ENCODE measurements around the gene GPR142. TPM values are rescaled to one million over a fixed set of nuclear protein-coding genes. Genes with fewer than 3 reads are reported as not detected.

Gene GPR142
- total RNA-seq, 5 donors from 2014 or later (not counting 1 experiment from before 2014, with no cell fraction given), result not detected

DNA sequence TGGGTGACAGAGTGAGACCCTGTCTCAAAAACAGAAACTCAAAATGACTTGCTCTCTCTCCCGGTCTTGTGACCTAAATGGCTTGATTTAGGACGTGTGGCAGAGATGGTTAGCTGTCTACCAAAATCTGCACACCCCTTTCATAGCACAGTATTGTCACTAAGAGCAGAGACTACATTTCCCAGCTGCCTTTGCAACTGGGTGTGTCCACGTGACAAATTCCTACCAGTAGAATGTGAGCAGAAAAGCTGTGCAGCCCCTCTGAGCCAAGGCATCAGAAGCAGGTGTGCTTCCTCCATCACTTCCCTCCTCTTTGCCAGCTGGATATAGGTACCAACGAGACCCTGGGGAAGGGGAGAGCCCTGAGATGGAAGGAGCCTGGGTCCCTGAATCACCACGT, 25.5 kb downstream of the GPR142 start:
- 67% methylated on average over 1 of the region's 5 CpGs for WGBS (ENCODE audit: insufficient coverage)
- CTCF ChIA-PET, result interaction anchor here in 1 of 2 donors (0.6 kb wide), 1 partner anchor 23 kb away, joined by 9 read pairs; no protein-coding TSS in a partner anchor

DNA sequence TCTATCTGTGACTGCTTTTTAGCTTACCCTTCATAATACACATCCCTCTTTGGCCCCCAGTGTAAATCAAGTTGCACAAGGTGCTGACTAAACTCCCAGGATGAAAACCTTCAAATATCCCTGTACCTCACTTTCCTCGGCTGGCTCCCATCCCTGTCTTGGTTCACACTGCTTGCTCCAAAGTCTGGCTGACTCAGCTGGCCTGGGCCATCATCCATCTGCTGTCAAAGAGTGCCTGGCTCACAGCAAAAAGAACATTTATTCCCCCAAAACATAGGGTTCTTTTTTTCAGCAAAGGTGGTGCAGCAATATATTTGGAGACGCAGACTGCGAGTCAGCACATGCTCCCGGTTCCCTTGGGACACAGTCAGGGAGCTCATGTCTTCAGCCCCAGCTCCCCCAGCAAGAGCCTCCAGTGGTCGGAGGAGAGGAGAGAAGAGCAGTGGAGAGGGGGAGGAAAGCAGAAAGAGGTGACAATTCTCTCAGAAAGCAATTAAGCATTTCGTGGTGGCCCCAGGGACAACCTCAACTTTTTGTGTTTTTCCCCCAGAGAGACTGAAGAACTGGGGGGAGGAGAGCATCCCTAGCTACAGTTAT, 26.1 kb downstream of the GPR142 start:
- 95% methylated on average over 3 of the region's 6 CpGs for WGBS (ENCODE audit: insufficient coverage)
- Mint-ChIP-seq H3K36me3 (no peaks in the 10 kb centered on the region), H3K4me1 (no peaks in the 10 kb centered on the region), H3K27ac (no peak overlapping the region), H3K27me3 (peaks cover 0 to 4% of the 10 kb centered on the region in 2 donors), H3K9me3 (no peaks in the 10 kb centered on the region), H3K4me3 (no peak overlapping the region)
- Histone ChIP-seq H3K27ac (ENCODE audit: low read length) (no peak overlapping the region), H3K36me3 (ENCODE audit: control insufficient read depth in 2 of 2, extremely low read depth in 1 of 2, insufficient read depth in 1 of 2, low read length in 1 of 2) (no peaks in the 10 kb centered on the region), H3K27me3 (replicated peaks in 1 of 2; ENCODE audit: control insufficient read depth in 2 of 2, extremely low read depth in 1 of 2, insufficient read depth in 2 of 2, low read length in 1 of 2) (peaks cover 0 to 19% of the 10 kb centered on the region in 2 experiments), H3K4me3 (ENCODE audit: control insufficient read depth in 1 of 2, extremely low read depth in 1 of 2, low read length in 1 of 2) (no peak overlapping the region), H3K4me1 (ENCODE audit: control insufficient read depth in 1 of 2, extremely low read depth in 1 of 2, insufficient read depth in 2 of 2, low read length in 2 of 2) (no peaks in the 10 kb centered on the region), H3K9me3 (no peaks in the 10 kb centered on the region)
- ATAC-seq (replicated peaks in 1 of 4) (no peak), DNase-seq (no peak)
- POLR2A ChIA-PET, result no interaction called here
- CTCF ChIA-PET, result interaction anchor here in 1 of 2 donors (0.7 kb wide), 1 partner anchor 30 kb away, joined by 4 read pairs; no protein-coding TSS in a partner anchor

More for the DNA sequence above, 25.5 kb downstream of the GPR142 start:
- no peaks in the 10 kb centered on the region for H3K9me3 Mint-ChIP-seq
- H3K4me3 Mint-ChIP-seq, result no peak overlapping the region
- no peaks in the 10 kb centered on the region for H3K4me1 ChIP-seq (ENCODE audit: control insufficient read depth in 1 of 2, extremely low read depth in 1 of 2, insufficient read depth in 2 of 2, low read length in 2 of 2)
- H3K27ac ChIP-seq (ENCODE audit: low read length), result no peak overlapping the region
- no peaks in the 10 kb centered on the region for H3K36me3 Mint-ChIP-seq
- peaks cover 0 to 4% of the 10 kb centered on the region in 2 donors for H3K27me3 Mint-ChIP-seq
- POLR2A ChIA-PET, result no interaction called here
- no peaks in the 10 kb centered on the region for H3K9me3 ChIP-seq
- no peak overlapping the region for H3K4me3 ChIP-seq (ENCODE audit: control insufficient read depth in 1 of 2, extremely low read depth in 1 of 2, low read length in 1 of 2)
- H3K36me3 ChIP-seq (ENCODE audit: control insufficient read depth in 2 of 2, extremely low read depth in 1 of 2, insufficient read depth in 1 of 2, low read length in 1 of 2), result no peaks in the 10 kb centered on the region
- ATAC-seq (replicated peaks in 1 of 4), result no peak
- no peaks in the 10 kb centered on the region for H3K4me1 Mint-ChIP-seq
- DNase-seq, result no peak
- no peak overlapping the region for H3K27ac Mint-ChIP-seq
- peaks cover 0 to 19% of the 10 kb centered on the region in 2 experiments for H3K27me3 ChIP-seq (replicated peaks in 1 of 2; ENCODE audit: control insufficient read depth in 2 of 2, extremely low read depth in 1 of 2, insufficient read depth in 2 of 2, low read length in 1 of 2)

DNA sequence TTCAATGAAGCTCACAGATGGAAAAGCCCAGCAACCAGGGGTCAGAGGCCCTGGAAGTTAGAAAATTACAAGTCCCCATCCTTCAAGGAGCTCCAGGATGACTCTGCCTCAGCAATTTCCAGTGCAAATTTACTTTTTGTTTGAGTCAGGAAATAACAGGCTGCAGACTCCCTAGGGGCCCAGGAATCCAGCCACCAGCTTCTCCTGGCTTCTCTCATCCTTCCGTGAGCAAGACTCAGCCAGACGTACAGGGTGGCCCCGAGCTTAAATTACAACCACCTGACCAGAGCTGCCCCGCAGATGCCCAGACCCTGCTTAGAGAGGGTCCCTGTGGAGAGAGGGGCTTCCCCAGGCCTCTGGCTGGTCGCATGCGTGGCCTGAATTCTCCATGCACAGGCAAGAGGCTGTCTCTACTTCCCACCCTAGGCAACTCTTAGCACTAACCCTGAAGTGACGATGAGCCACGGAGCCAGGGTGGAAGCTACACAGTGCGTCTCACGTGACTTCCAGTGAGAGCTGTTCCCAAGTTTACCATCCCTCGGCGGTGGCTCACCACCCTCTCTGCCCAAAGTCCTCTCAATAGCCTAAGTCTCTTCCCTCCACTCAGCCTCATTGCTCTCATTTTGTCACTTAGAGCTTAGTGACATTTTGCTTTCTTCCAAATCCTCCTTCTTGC, 27.1 kb downstream of the GPR142 start:
- POLR2A ChIA-PET, result no interaction called here

DNA sequence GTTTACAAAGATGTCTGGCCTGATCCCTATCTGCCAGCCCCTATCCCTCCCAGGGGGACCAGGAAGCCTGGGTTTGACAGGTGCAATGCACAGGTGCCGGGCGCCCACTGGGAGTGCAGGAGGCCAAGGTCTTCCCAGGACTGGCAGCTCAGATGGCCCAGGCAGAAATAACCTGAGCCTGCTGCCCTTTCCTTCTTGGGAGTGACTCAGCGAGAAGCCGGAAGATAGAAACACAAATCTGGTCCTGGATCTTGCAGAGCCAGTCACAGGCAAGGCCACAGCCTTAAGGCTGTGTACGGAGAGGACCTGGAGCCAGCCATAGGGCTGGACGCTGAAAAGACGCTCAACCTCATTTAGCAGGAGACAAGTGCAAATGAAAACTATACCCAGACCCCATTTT, 27.7 kb downstream of the GPR142 start:
- ChIA-PET POLR2A (no interaction called here), CTCF (no interaction called here)
- Histone ChIP-seq H3K27me3 (replicated peaks in 1 of 2; ENCODE audit: control insufficient read depth in 2 of 2, extremely low read depth in 1 of 2, insufficient read depth in 2 of 2, low read length in 1 of 2) (peaks cover 0 to 13% of the 10 kb centered on the region in 2 experiments), H3K4me1 (ENCODE audit: control insufficient read depth in 1 of 2, extremely low read depth in 1 of 2, insufficient read depth in 2 of 2, low read length in 2 of 2) (no peaks in the 10 kb centered on the region), H3K9me3 (no peaks in the 10 kb centered on the region), H3K36me3 (ENCODE audit: control insufficient read depth in 2 of 2, extremely low read depth in 1 of 2, insufficient read depth in 1 of 2, low read length in 1 of 2) (no peaks in the 10 kb centered on the region), H3K4me3 (ENCODE audit: control insufficient read depth in 1 of 2, extremely low read depth in 1 of 2, low read length in 1 of 2) (no peak overlapping the region), H3K27ac (ENCODE audit: low read length) (no peak overlapping the region)
- no peaks in the 10 kb centered on the region for H3K36me3 Mint-ChIP-seq
- peaks cover 0 to 4% of the 10 kb centered on the region in 2 donors for H3K27me3 Mint-ChIP-seq
- H3K9me3 Mint-ChIP-seq, result no peaks in the 10 kb centered on the region
- ATAC-seq (replicated peaks in 1 of 4) (no peak), DNase-seq (no peak)
- H3K4me3 Mint-ChIP-seq, result no peak overlapping the region
- no peaks in the 10 kb centered on the region for H3K4me1 Mint-ChIP-seq
- no peak overlapping the region for H3K27ac Mint-ChIP-seq
- WGBS (ENCODE audit: insufficient coverage), result 88% methylated on average over 7 of the region's 7 CpGs

More for the DNA sequence above, 27.1 kb downstream of the GPR142 start:
- Histone ChIP-seq H3K4me3 (ENCODE audit: control insufficient read depth in 1 of 2, extremely low read depth in 1 of 2, low read length in 1 of 2) (no peak overlapping the region), H3K27ac (ENCODE audit: low read length) (no peak overlapping the region), H3K27me3 (replicated peaks in 1 of 2; ENCODE audit: control insufficient read depth in 2 of 2, extremely low read depth in 1 of 2, insufficient read depth in 2 of 2, low read length in 1 of 2) (peaks cover 0 to 13% of the 10 kb centered on the region in 2 experiments), H3K36me3 (ENCODE audit: control insufficient read depth in 2 of 2, extremely low read depth in 1 of 2, insufficient read depth in 1 of 2, low read length in 1 of 2) (no peaks in the 10 kb centered on the region), H3K9me3 (no peaks in the 10 kb centered on the region), H3K4me1 (ENCODE audit: control insufficient read depth in 1 of 2, extremely low read depth in 1 of 2, insufficient read depth in 2 of 2, low read length in 2 of 2) (no peaks in the 10 kb centered on the region)
- CTCF ChIA-PET, result interaction anchor here in 1 of 2 donors (0.7 kb wide), 1 partner anchor 29 kb away, joined by 4 read pairs; no protein-coding TSS in a partner anchor
- ATAC-seq (replicated peaks in 1 of 4) (no peak), DNase-seq (no peak)
- WGBS (ENCODE audit: insufficient coverage), result 91% methylated on average over 9 of the region's 12 CpGs
- peaks cover 0 to 4% of the 10 kb centered on the region in 2 donors for H3K27me3 Mint-ChIP-seq
- H3K36me3 Mint-ChIP-seq, result no peaks in the 10 kb centered on the region
- no peak overlapping the region for H3K27ac Mint-ChIP-seq
- H3K4me1 Mint-ChIP-seq, result no peaks in the 10 kb centered on the region
- H3K9me3 Mint-ChIP-seq, result no peaks in the 10 kb centered on the region
- H3K4me3 Mint-ChIP-seq, result no peak overlapping the region

DNA sequence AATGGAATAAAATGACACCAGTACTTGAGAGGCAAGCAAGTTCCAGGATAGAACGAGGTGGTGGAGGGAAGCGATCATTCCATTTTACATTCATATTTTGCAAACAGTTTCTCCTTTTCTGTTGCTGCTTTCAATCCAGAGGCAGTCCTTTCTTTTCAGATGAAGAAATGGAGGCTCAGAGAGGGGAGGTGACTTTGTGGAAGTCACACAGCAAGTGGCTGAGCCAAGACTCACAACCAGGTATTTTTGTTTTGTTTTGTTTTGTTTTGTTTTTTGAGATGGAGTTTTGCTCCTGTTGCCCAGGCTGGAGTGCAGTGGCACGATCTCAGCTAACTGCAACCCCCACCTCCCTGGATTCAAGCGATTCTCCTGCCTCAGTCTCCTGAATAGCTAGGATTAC, 29.3 kb downstream of the GPR142 start:
- POLR2A ChIA-PET, result no interaction called here
- Mint-ChIP-seq H3K27me3 (peaks cover 0 to 4% of the 10 kb centered on the region in 2 donors), H3K4me3 (no peak overlapping the region), H3K4me1 (no peaks in the 10 kb centered on the region), H3K9me3 (no peaks in the 10 kb centered on the region), H3K36me3 (no peaks in the 10 kb centered on the region), H3K27ac (no peak overlapping the region)
- CTCF ChIA-PET, result no interaction called here
- Histone ChIP-seq H3K36me3 (ENCODE audit: control insufficient read depth in 2 of 2, extremely low read depth in 1 of 2, insufficient read depth in 1 of 2, low read length in 1 of 2) (no peaks in the 10 kb centered on the region), H3K9me3 (no peaks in the 10 kb centered on the region), H3K4me3 (ENCODE audit: control insufficient read depth in 1 of 2, extremely low read depth in 1 of 2, low read length in 1 of 2) (no peak overlapping the region), H3K27ac (ENCODE audit: low read length) (no peak overlapping the region), H3K27me3 (replicated peaks in 1 of 2; ENCODE audit: control insufficient read depth in 2 of 2, extremely low read depth in 1 of 2, insufficient read depth in 2 of 2, low read length in 1 of 2) (peaks cover 0 to 8% of the 10 kb centered on the region in 2 experiments), H3K4me1 (ENCODE audit: control insufficient read depth in 1 of 2, extremely low read depth in 1 of 2, insufficient read depth in 2 of 2, low read length in 2 of 2) (no peaks in the 10 kb centered on the region)
- no peak for DNase-seq
- WGBS (ENCODE audit: insufficient coverage), result no CpG with 5 or more reads among the region's 4 CpGs
- ATAC-seq (replicated peaks in 1 of 4), result no peak

DNA sequence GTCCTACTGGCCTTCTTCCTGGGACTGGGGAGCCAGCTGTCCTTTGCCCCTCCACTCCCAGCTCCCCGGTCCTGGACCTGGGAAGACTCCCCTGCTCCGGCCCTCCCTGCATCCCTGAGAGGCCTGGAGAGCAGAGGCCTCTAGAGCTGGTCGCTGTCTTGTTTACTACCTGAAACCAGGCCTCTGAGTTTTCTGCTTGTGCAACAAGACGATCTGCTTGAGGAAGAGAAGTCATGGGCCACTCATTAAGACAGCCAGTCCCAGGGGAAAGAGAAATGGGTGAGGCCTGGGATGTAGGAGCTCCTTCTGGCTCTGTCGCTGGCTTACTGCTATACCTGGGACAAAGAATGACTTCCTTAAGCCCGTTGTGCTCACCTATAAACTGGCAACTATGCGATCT, 34.7 kb downstream of the GPR142 start:
- Mint-ChIP-seq H3K27ac (no peak overlapping the region), H3K27me3 (peaks cover 0 to 4% of the 10 kb centered on the region in 2 donors), H3K4me3 (no peak overlapping the region), H3K4me1 (peaks cover 0 to 3% (median 0%) of the 10 kb centered on the region in 3 donors), H3K9me3 (no peaks in the 10 kb centered on the region), H3K36me3 (no peaks in the 10 kb centered on the region)
- ChIA-PET CTCF (no interaction called here), POLR2A (no interaction called here)
- H3K9me3 ChIP-seq, result no peaks in the 10 kb centered on the region
- no peak overlapping the region for H3K27ac ChIP-seq (ENCODE audit: low read length)
- DNase-seq, result no peak
- no peaks in the 10 kb centered on the region for H3K36me3 ChIP-seq (ENCODE audit: control insufficient read depth in 2 of 2, extremely low read depth in 1 of 2, insufficient read depth in 1 of 2, low read length in 1 of 2)
- no peaks in the 10 kb centered on the region for H3K4me1 ChIP-seq (ENCODE audit: control insufficient read depth in 1 of 2, extremely low read depth in 1 of 2, insufficient read depth in 2 of 2, low read length in 2 of 2)
- peaks cover 0 to 6% of the 10 kb centered on the region in 2 experiments for H3K27me3 ChIP-seq (replicated peaks in 1 of 2; ENCODE audit: control insufficient read depth in 2 of 2, extremely low read depth in 1 of 2, insufficient read depth in 2 of 2, low read length in 1 of 2)
- 84% methylated on average over 6 of the region's 7 CpGs for WGBS (ENCODE audit: insufficient coverage)
- no peak overlapping the region for H3K4me3 ChIP-seq (ENCODE audit: control insufficient read depth in 1 of 2, extremely low read depth in 1 of 2, low read length in 1 of 2)
- no peak for ATAC-seq (replicated peaks in 1 of 4)
